ACHN (cell line): ENCODE results near the gene TMEM125.

Source experiments
- DNase-seq: peaks from one replicate; pipeline ENCODE4 v3.0.0-alpha.2; 2015
- in situ Hi-C: cut with HindIII; loops from 2 replicates; pipeline ENCODE4 v1.10.0; 2017; ENCODE audit warnings: low sequenced_read_pairs, low pct_ligation_motif_present, low pct_unique_long_range_greater_than_20kb

Gene TMEM125

DNA sequence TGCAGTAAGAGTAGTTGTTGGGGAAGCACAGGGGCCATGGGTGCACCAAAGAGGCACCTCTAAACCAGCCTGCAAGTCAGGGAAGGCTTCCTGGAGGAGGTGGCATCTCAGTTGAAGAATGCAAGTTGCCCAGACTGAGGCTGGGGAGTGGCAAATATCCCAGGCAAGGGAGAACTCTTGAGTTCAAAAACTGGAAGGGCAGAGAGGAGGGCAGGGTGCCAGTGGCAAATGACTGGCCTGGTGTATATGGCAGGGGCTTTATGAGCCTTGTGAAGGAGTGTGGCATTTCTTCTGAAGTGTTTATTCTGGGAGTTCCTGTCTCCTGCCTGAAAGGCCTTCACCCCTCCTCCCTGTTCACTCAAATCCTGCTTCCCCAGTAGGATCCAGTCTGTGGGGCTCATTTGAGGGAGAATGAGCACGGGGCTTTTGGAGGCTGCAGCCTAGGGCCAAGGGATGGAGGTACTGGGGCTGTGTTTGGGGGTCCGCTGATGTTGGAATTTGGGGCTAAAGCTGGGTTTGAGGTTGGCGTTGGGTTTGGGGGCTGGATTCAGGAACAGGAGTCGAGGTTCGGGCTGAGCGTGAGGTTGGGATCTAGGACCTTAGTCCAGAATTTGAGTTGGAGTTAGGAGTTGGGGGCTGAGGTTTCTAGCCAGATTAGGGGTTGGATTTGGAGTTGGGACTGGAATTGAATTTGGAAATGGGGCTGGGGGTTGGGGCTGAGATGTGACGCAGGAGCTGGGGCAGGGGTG, at the start of gene TMEM125:
Gene TMEM125, plus strand, starts transcription at position 357 of the 749 bp plus-strand sequence. CDS start 2,740 bp downstream, outside the sequence.
- no peak for DNase-seq
- in situ Hi-C loops = no loop called here

DNA sequence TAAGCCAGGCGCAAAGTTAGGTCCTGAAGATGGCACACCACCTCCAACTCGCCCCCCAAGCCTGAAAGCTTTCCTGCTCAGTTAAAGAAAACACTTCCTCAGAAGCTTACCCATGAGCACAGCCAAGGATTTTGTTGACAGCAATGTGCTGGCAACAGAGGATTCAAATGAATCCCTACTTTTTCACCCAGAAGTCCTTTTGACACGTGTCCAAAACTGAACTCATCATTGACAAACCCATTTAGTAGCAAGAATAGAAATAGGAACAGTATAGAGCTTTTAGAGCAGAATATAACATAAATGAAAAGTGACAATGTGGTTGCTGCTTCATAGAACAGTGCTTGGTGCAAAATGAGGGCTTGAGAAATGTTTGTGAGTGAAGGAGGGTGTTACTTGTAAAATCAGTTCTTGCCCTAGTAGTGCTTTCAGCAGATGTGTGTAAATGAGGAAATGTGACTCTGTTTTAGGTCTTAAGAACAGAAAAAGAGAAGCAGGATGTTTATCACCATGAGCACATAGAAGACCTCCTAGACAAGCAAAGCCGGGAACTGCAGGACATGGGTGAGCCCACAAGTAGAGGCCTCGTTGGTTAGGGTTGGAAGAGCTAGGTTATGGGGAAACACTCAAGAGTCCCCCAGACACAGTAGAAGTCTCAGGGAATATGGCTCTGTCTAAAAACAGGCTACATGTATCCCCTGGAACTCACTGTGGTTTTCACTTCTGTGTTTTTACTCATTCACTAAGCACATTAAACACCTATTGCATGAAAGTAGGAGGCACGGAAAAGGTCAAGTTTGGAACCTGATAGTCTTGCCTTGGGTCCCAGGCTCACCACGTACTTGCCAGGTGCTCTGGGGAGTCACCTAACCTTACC, 48.6 kb upstream of the TMEM125 start:
- in situ Hi-C loops = no loop called here
- DNase-seq = no peak

DNA sequence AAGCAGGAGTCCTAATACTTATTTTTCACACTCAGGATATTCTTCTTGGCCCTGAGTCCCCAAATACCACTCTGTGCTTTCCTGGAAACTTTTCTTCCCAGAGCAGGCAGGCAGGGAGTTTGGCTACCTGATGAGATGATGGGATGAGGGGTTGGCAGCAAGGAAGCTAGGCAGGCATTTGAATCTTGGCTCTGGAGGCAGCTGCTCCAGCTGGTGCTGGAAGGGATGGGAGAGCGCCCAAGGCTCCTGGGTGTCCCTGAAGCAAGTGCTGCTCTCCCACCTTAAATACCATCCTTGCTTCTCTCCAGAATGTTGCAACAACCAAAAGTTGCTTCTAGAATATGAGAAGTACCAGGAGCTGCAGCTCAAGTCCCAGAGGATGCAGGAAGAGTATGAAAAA, 48.0 kb upstream of the TMEM125 start:
- DNase-seq = no peak
- in situ Hi-C loops = no loop called here

DNA sequence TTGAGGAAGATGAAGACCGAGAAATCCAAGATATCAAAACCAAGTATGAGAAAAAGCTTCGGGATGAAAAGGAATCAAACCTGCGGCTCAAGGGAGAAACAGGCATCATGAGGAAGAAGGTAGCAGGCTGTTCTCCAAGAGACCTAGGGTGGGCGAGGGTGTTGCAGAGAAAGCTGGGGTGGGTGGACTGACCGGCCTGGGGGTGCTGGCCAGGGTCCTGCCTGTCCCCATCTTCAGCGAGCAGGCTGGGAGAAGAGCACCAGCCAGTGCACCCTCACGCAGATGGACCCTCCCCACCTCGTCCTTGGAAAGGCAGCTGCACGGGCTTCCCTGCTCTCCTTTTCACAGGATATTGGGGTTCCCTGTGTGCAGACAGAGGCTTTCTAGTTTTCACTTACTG, 46.9 kb upstream of the TMEM125 start:
- no peak for DNase-seq
- in situ Hi-C loops = no loop called here

DNA sequence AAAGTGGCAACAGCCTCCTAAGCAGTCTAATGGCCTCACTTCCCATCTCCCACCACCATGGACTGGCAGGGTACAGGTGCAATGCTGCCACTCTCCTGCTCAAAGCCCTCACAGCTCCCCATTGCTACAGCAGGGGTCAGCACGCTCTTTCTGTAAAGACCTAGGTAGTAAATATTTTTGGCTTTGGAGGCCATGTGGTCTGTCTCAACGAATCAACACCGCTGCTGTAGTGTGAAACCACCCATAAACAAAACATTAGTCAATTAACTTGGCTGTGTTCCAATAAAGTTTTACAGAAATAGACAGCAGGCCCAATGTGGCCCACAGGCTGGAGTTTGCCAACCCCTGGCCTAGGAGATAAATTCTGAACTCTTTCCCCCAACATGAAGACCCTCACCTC, 44.6 kb upstream of the TMEM125 start:
- in situ Hi-C loops = loop anchor here (25.0 kb wide), 1 partner anchor 162 kb away; the partner anchor contains the start of genes MED8 and SZT2
- DNase-seq = no peak

DNA sequence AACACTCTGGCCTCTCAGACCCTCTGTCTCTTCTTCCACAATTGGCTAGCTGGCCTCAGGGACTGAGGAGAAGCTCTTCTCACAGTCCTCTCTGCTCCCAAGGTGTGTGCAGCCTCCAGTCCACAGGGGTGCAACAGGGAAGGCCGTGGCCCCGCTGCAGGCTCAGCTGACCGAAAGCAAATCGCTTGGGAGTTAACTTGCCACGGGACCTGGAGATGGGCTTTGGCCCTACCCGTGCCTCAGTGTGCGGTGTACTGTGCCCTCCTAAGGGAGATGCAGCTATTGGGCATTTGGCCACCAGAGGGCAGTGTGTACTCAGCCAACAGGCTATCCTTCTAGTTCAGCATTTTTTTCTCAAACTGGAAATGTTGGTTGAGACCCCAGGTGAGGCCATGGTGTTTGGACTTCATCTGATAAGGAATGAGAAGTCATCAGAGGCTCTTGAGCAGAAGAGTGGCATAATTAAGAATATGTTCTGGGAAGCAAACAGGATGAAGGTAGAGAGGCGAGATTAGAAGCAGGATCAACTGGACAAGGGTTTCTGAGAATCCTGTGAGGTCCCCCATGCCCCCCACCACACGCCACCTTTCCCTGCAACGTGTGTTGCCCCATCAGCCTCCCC, 42.5 kb upstream of the TMEM125 start:
- in situ Hi-C loops = loop anchor here (25.0 kb wide), 1 partner anchor 160 kb away; the partner anchor contains the start of genes MED8 and SZT2
- peak; percentile 70 for DNase-seq

DNA sequence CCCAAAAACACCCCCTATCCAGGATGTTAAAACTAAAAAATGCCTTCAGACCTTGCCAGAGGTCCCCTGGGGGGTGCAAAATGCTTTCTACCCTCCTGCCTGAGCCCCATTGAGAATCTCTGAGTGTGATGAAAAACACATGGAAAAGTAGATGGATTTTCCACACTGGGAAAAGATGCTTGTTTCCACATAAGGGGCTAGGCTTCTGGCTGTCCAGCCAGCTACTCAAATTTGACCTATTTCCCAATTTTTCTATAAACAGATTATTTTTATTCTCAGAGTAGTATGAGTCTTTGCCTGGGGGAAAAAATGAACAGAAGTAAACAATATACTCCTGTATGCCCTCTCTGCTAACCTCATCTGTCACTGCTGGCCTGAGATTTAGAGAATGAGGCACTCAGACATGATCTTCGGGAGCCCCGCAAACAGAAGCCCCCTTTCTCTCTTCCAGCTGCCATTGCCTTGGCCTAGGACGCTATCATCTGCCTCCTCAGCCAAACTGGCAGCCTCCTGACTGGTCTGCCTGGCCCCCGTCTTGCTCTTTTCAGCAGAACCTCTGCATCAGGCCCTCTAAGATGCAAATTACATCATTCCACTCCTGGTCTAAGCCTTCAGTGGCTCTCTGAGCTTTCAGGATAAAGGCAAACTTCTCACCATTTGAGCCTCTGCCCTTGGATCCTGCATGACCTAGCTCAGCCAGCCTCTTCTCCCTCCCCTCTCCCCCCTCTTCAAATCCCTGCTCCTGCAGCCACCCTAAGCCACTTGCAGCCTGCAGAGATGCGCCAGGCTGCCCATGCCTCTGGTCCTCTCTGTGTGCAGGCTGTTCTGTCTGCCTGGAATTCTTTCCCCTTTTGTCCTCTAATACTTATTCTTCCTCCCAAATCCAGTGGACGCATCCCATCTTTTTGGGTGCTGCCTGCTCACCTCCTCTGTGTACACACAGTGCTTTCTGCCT, 39.7 kb upstream of the TMEM125 start:
- DNase-seq = no peak
- in situ Hi-C loops = loop anchor here (25.0 kb wide), 1 partner anchor 157 kb away; the partner anchor contains the start of genes MED8 and SZT2

DNA sequence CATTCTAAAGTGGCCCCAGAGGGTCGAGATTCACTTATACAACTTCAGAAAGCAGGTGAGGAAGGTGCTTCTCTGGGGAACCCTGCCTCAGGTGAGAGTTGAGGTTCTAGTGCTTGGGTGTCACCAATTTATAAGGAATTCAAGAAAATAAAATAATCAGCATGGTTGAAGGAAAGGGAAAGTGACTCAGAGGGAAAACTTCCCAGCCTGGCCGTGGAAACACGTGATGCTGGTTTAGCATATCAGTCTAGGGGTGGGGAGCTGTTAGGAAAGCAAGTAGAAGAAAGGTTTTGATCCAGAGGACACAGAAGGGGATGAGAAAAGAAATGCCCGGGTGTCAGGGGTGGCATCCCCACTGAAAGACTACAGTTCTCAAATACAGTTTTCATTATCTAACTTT, 37.7 kb upstream of the TMEM125 start:
- in situ Hi-C loops = loop anchor here (25.0 kb wide), 1 partner anchor 155 kb away; the partner anchor contains the start of genes MED8 and SZT2
- DNase-seq = peak; percentile 39

DNA sequence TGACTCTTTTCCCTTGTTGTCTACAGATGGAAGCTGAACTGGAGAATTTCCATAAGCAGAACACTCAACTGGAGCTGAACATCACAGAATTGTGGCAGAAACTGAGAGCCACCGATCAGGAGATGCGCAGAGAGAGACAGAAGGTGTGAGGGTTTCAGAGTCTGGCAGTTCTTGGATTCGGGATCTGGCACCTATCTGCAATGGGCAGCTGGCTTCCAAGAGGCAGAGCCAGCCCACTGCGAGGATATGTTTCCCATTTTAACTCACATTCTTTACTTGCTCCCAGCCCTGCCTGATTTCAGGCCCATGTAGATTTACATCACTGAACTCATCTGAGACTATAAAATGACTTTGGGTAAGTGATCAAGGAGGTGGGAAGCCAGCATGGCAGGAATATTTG, 37.3 kb upstream of the TMEM125 start:
- no peak for DNase-seq

DNA sequence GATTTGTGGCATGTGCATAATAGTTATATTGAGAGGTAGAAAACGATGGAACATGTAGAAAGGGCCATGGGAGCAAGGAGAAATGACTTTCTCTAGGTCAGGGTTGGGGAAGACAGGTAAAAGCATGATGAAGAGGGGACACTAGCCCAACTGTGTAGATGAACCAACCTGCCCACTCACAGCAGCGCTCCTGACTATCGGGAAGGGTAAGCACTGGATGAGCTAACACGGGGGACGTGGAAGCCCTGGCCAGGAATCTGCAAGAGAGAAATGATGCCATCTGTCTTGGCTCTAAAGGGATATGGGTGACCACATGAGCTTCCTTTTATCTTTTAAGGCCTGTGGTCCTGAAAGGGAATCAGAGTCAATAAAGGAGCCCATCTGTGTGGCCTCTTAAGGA, 36.2 kb upstream of the TMEM125 start:
- DNase-seq = no peak
- in situ Hi-C loops = loop anchor here (25.0 kb wide), 1 partner anchor 154 kb away; the partner anchor contains the start of genes MED8 and SZT2

More for the DNA sequence above, 37.3 kb upstream of the TMEM125 start:
- in situ Hi-C loops = loop anchor here (25.0 kb wide), 1 partner anchor 155 kb away; the partner anchor contains the start of genes MED8 and SZT2

DNA sequence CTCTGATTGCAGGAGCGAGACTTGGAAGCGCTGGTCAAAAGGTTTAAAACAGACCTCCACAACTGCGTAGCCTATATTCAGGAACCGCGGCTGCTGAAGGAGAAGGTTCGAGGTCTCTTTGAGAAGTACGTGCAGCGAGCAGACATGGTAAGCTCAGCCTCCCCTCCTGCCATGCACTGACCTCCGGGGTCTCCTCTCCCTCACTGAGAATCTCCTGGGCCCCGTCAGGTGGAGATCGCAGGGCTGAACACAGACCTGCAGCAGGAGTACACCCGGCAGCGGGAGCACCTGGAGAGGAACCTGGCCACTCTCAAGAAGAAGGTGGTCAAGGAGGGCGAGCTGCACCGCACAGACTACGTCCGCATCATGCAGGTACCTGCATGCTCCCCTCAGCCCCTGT, 35.5 kb upstream of the TMEM125 start:
- in situ Hi-C loops = loop anchor here (25.0 kb wide), 1 partner anchor 153 kb away; the partner anchor contains the start of genes MED8 and SZT2
- DNase-seq = no peak

DNA sequence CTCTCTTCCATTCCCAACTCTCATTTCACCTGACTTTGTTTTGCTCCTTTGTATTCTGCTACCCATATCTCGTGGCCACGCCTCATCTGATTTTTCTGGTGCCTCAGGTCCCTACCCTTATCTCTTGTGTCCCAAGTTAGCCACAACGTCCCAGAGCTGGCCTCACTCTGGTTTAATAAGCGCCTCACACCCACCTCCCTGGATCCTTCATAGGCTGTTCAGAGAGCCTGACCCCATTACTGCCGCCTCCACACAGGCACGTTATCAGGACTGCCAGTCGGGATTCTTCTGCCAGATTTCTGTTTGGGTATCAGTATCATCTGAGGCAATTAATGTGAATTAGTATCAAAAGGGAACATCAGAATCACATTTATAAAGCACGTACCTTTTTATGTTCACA, 34.7 kb upstream of the TMEM125 start:
- no peak for DNase-seq
- in situ Hi-C loops = loop anchor here (25.0 kb wide), 1 partner anchor 152 kb away; the partner anchor contains the start of genes MED8 and SZT2

DNA sequence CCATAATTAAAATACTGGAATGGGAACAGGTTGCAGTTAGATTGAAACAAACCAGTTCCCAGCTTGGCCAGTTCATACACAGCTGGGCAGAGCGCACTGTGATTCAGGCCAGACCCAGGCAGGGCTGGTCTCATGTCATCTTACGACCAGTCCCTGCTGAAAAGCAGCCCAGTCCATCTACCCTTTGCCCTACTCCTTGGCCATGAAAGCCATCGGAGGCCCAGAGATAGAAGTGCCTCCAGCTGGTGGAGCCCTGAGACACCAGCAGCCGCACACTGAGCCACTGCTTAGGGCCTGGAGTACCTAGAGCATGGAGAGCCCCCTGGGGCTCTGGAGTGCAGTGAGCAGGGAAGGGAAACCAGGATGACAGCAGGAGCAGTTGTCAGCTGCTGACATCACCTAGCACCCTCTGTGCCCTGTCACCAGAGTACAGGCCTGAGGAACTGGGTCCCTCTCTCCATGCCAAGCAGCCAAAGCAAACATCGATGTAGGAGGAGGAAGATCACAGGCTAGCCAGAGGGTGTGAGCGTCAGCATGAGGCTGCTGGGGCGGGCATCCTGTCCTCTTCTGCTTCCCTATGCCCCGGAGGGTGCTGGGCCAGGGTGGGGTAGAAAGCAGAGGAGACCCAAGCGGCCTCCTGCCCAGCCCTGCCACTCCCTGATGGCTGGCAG, 34.2 kb upstream of the TMEM125 start:
- DNase-seq = no peak
- in situ Hi-C loops = loop anchor here (25.0 kb wide), 1 partner anchor 152 kb away; the partner anchor contains the start of genes MED8 and SZT2

DNA sequence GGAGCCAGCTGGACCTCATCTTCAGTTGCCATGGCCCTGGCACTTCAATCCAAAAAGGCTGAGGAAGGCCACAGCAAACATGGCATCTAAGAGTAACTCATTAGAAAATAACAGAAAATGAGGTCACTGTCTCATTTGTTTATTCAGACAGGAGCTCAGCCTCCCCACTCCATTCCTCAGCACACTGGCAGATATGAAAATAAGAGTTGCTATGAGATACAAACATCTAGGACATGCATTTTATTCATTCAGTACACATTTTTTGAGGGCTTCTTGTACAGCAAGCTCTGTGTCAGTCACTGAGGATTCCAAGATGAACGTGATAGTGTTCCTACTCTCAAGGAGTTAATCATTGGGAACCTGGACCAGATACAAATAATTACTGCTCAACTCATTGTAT, 32.7 kb upstream of the TMEM125 start:
- no peak for DNase-seq
- in situ Hi-C loops = loop anchor here (25.0 kb wide), 1 partner anchor 150 kb away; the partner anchor contains the start of genes MED8 and SZT2

DNA sequence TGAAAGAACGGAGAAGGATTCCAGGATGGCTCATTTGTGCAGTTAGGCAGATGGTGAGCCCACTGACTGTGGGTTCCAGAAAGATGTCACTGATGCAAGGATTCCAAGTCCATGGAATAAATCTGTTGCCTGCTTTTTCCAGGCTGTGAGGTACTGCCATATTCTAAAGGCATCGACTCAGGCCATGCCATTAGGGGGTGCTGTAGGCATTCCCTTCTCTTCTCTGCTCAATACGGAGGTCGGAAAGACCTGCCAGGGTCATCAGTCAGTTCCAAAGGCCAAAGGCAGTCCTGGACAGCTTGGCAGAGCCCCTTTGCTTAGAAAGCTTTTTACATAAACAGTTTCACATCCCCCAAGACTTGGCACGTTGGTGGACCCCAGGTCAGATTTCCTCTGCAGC, 31.7 kb upstream of the TMEM125 start:
- in situ Hi-C loops = loop anchor here (25.0 kb wide), 1 partner anchor 149 kb away; the partner anchor contains the start of genes MED8 and SZT2
- peak; percentile 68 for DNase-seq

DNA sequence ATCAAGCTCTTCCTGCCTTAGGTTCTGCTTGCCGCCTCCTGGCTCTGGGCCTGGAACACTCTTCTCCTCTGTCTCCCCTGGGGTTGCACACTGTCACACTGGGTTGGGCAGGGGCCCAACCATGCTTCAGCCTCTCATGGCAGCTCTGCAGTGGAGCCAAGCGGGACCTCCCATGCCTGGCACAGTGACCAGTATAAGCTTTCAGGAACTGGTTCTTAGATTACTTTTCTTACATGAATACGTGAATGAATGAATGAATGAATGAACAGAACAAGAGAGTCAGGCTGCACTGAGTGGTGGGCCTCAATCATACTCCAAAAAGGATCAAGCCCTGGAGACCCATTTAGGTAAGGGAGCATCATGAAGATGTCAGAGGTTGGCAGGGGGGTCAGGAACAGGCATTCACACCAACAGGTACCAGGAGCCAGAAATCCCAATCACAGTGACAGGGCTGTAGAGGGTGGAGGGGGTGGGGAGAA, 30.8 kb upstream of the TMEM125 start:
- no peak for DNase-seq
- in situ Hi-C loops = loop anchor here (25.0 kb wide), 1 partner anchor 148 kb away; the partner anchor contains the start of genes MED8 and SZT2
